Lung (tissue), 16 donors: ENCODE results near the gene CUBN. TPM values are rescaled to one million over a fixed set of nuclear protein-coding genes. Genes with fewer than 3 reads are reported as not detected.

Source experiments
- ATAC-seq: fragments of 200-7000 bp; cut with Tn5 transposase; one replicate; pipeline ENCODE4 v1.9.1; 2020; ENCODE audit warnings: moderate number of reproducible peaks; ENCODE audit not compliant: insufficient read depth, low FRiP score
- DNase-seq, 3 donors: peaks; one replicate each; pipeline ENCODE4 v3.0.0-alpha.2; 2013 to 2017
- H3K27ac ChIP-seq, 2 donors: one replicate each; pipeline ENCODE4 v1.5.1; 2013; ENCODE audit warnings: mild to moderate bottlenecking in 2 of 2, moderate library complexity in 2 of 2, control low read depth in 1 of 2, inconsistent platforms in 1 of 2, low read depth in 1 of 2, low read length in 1 of 2
- H3K27me3 ChIP-seq, 3 donors: one replicate each; pipeline ENCODE4 v1.5.1; 2013; ENCODE audit warnings: low read length in 2 of 3; ENCODE audit not compliant: control insufficient read depth in 3 of 3, insufficient read depth in 3 of 3
- H3K36me3 ChIP-seq, 4 donors: one replicate each; pipeline ENCODE4 v1.5.1; 2013; ENCODE audit warnings: low read length in 4 of 4, mild to moderate bottlenecking in 1 of 4, moderate library complexity in 1 of 4; ENCODE audit not compliant: control insufficient read depth in 4 of 4, insufficient read depth in 4 of 4
- H3K4me1 ChIP-seq, 5 donors: one replicate each; pipeline ENCODE4 v1.5.1; 2013; ENCODE audit warnings: low read length in 5 of 5, mild to moderate bottlenecking in 2 of 5, moderate library complexity in 1 of 5; ENCODE audit not compliant: control insufficient read depth in 5 of 5, insufficient read depth in 5 of 5
- H3K4me3 ChIP-seq: one replicate; pipeline ENCODE4 v1.5.1; 2013; ENCODE audit warnings: mild to moderate bottlenecking, control low read depth, moderate library complexity
- H3K9ac ChIP-seq, 2 donors: one replicate each; pipeline ENCODE4 v1.5.1; 2013; ENCODE audit warnings: low read length in 2 of 2, control low read depth in 1 of 2; ENCODE audit not compliant: insufficient read depth in 1 of 2
- H3K9me3 ChIP-seq, 4 donors: one replicate each; pipeline ENCODE4 v1.5.1; 2013; ENCODE audit warnings: low read length in 3 of 4, mild to moderate bottlenecking in 1 of 4, moderate library complexity in 1 of 4; ENCODE audit not compliant: control insufficient read depth in 4 of 4, insufficient read depth in 3 of 4
- WGBS, 2 donors: extraction: QIAGEN DNeasy Blood & Tissue Kit; methylation state at CpG; one replicate each; pipeline ENCODE4 v1.1.7; 2013; 5-methylcytosine and 5-hydroxymethylcytosine counted together
- long read RNA-seq, 5 donors: transcript quantifications; one replicate each; lab custom pipeline, GENCODE V29; 2026
- polyA plus RNA-seq, 2 donors: library from polyadenylated mRNA; stranded (reverse); fragments of 200-250 nt; gene quantifications; one replicate each; pipeline ENCODE4 v1.2.1, GENCODE V29; 2013
- total RNA-seq, 2 donors: library from RNA; depleted of rRNA in 1 of 2; stranded (reverse); fragments of >200 nt in 1 of 2; gene quantifications; one replicate each; pipeline ENCODE4 v1.2.1, GENCODE V29; 2014 to 2021
- TF ChIP-seq, protein P1 (sequence below): IDR thresholded peaks from 2 replicates; pipeline ENCODE4 v1.5.1; 2012; ENCODE audit warnings: mild to moderate bottlenecking; ENCODE audit errors: control extremely low read depth, extremely low read depth
- donor health status: control.
- donor health status: control.
- donor health status: Bipolar disorder and iron deficiency.
- donor health status: healthy.
- donor health status: DM: yes; HTN: yes; CAD: no.

The CUBN gene
- total RNA-seq (1 to 10 TPM; 1.7 to 5.1 TPM), polyA plus RNA-seq (under 1 TPM; 0.33 to 0.35 TPM)
- long read RNA-seq, donor 1: 0 reads
- long read RNA-seq, donor 2: 0 reads
- long read RNA-seq, donor 3: 0 reads
- long read RNA-seq, donor 4: 0 reads
- long read RNA-seq, donor 5: 0 reads

DNA sequence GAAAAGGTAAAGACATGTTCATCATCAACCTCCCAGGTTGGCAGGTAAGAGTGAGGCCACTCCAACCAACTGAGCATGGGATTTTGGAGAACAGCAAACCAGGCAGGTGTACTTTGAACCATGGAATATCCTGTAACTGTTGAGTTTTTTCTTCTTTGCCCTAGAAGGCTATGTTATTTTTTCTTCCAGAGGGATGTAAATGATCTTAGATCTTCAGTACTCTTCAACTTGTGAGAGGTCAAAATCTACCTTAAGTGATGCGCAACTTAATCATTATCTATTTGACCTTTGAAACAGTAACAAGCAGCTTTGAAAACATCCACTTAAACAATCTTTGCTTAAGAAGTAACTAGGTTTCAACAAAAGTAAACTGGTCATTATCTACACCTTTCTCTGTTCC is at the start of gene CUBN:
CUBN (minus strand) TSS at position 71 of the 400 bp plus-strand sequence; CDS start at position 25, 46 bp downstream.
- ATAC-seq: no peak
- Histone ChIP-seq H3K36me3 (no peaks in the 10 kb centered on the region), H3K27me3 (no peaks in the 10 kb centered on the region), H3K9me3 (no peaks in the 10 kb centered on the region), H3K27ac (no peak within 1 kb of the TSS), H3K4me3 (no peak within 1 kb of the TSS), H3K4me1 (peaks cover 0 to 3% (median 0%) of the 10 kb centered on the region in 5 donors), H3K9ac (no peak within 1 kb of the TSS)
- DNase-seq: no peak
- TF ChIP-seq, protein P1, sequence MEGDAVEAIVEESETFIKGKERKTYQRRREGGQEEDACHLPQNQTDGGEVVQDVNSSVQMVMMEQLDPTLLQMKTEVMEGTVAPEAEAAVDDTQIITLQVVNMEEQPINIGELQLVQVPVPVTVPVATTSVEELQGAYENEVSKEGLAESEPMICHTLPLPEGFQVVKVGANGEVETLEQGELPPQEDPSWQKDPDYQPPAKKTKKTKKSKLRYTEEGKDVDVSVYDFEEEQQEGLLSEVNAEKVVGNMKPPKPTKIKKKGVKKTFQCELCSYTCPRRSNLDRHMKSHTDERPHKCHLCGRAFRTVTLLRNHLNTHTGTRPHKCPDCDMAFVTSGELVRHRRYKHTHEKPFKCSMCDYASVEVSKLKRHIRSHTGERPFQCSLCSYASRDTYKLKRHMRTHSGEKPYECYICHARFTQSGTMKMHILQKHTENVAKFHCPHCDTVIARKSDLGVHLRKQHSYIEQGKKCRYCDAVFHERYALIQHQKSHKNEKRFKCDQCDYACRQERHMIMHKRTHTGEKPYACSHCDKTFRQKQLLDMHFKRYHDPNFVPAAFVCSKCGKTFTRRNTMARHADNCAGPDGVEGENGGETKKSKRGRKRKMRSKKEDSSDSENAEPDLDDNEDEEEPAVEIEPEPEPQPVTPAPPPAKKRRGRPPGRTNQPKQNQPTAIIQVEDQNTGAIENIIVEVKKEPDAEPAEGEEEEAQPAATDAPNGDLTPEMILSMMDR: no peak
- WGBS, 2 donors: 95 to 98% methylated on average over 1 of the region's 1 CpG

DNA sequence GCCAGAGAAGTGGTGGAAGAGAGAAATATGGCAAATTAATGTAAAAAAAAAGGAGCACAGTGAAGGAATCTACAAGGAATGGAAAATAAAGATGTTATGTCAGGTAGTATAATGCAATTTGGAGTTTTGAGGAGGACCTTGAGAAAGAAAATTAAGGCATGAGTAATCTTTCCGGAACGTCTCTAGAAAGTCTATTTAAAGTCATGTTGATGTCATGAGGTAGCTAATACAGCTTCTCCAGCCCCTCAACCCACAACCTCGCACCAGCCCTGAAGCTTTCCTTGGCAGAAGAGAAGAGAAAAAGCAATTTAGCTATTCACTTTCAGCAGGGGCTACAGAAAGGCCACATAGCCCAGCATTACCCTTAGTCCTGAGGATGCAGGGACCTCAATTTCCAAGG is 49.4 kb upstream of the CUBN start:
- no peaks in the 10 kb centered on the region for H3K9me3 ChIP-seq
- TF ChIP-seq, protein P1: no peak
- no peak overlapping the region for H3K4me3 ChIP-seq
- H3K4me1 ChIP-seq: peaks cover 0 to 18% (median 2%) of the 10 kb centered on the region in 5 donors
- H3K9ac ChIP-seq: no peak overlapping the region
- ATAC-seq: no peak
- DNase-seq: no peak
- H3K27ac ChIP-seq: no peak overlapping the region
- no peaks in the 10 kb centered on the region for H3K36me3 ChIP-seq
- no peaks in the 10 kb centered on the region for H3K27me3 ChIP-seq
- 90 to 92% methylated on average over 3 of the region's 3 CpGs for whole genome bisulfite sequencing, 2 donors

DNA sequence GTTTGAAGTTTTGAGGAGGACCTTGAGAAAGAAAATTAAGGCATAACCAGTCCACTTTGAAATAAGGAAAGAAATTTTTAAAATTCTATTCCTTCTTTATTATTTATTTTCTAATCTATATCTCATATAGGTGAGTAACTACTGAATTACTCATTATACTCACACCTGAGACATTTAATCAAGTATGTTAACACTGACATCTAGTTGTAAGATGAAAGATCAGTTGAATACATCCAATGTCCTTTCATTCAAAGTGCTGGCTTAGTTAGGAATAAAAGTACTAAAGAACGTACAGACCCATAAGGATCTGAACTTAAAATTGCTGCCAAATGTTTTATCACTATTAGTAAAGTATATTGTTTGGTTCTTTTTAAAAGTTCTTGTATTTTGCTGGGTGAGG is 48.4 kb upstream of the CUBN start:
- Histone ChIP-seq H3K9me3 (no peaks in the 10 kb centered on the region), H3K4me1 (peaks cover 0 to 18% (median 2%) of the 10 kb centered on the region in 5 donors), H3K36me3 (no peaks in the 10 kb centered on the region), H3K4me3 (no peak overlapping the region), H3K27ac (no peak overlapping the region), H3K27me3 (no peaks in the 10 kb centered on the region), H3K9ac (no peak overlapping the region)
- DNase-seq: no peak
- TF ChIP-seq, protein P1: no peak
- no peak for ATAC-seq
- WGBS, 2 donors: 91 to 100% methylated on average over 1 of the region's 1 CpG

DNA sequence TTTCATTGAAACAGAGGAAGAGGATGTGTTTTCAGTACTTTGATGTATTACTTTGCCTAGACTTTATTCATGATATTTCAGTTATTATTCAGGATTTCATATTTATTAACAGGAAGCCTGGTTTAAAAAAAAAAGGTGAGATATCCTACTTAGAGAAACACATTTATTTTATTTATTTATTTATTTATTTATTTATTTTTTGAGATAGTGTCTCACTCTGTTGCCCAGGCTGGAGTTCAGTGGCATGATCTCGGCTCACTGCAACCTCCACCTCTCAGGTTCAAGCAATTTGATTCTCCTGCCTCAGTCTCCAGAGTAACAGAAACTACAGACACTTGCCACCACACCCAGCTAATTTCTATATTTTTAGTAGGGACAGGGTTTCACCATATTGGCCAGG is 47.4 kb upstream of the CUBN start:
- 100% methylated on average over 1 of the region's 1 CpG for WGBS, 2 donors

More for the DNA sequence above, 47.4 kb upstream of the CUBN start:
- TF ChIP-seq, protein P1: no peak
- no peaks in the 10 kb centered on the region for H3K9me3 ChIP-seq
- no peak for DNase-seq
- no peak overlapping the region for H3K9ac ChIP-seq
- ATAC-seq: no peak
- H3K4me3 ChIP-seq: no peak overlapping the region
- H3K36me3 ChIP-seq: no peaks in the 10 kb centered on the region
- no peaks in the 10 kb centered on the region for H3K27me3 ChIP-seq
- H3K27ac ChIP-seq: no peak overlapping the region
- H3K4me1 ChIP-seq: peaks cover 0 to 21% (median 2%) of the 10 kb centered on the region in 5 donors
